ENCODE results near the gene JMJD1C. TPM values are rescaled to one million over a fixed set of nuclear protein-coding genes. Genes with fewer than 3 reads are reported as not detected.

The JMJD1C gene
- total and polyA plus RNA-seq, 2 donors (not counting 3 experiments of a cell fraction or from before 2014, with no cell fraction given): 32.1 to 97.1 TPM

GRCh38 chr10:63410633-63411032 lies 55.1 kb downstream of the JMJD1C start:
- no peaks in the 10 kb centered on the region for H3K36me3 ChIP-seq (ENCODE audit: control insufficient read depth in 2 of 2, extremely low read depth in 1 of 2, insufficient read depth in 2 of 2, low read length in 2 of 2)
- H3K4me2 ChIP-seq (ENCODE audit: insufficient read depth, low read length): no peak overlapping the region
- peaks cover 84% of the 10 kb centered on the region for H3K79me2 ChIP-seq (ENCODE audit: control insufficient read depth, insufficient read depth, low read length)
- H3K27me3 ChIP-seq (ENCODE audit: control insufficient read depth in 2 of 2, insufficient read depth in 2 of 2, low read length in 2 of 2): no peaks in the 10 kb centered on the region
- H3K9me1 ChIP-seq (replicated peaks; ENCODE audit: control insufficient read depth, extremely low read depth, insufficient read depth, low read length): no peaks in the 10 kb centered on the region
- intact Hi-C loops (cut with micrococcal nuclease): no loop called here
- POLR2A ChIA-PET: no interaction called here
- dilution Hi-C loops (cut with MboI; ENCODE audit: extremely low pct_ligation_motif_present, low sequenced_read_pairs): no loop called here
- no peak overlapping the region for H3K27ac ChIP-seq (ENCODE audit: insufficient read depth, low read depth, low read length)
- no TSS peak for BruUV-seq (replicated peaks)
- H2AFZ ChIP-seq (ENCODE audit: low read depth, low read length): no peak overlapping the region
- no peak overlapping the region for H3K9ac ChIP-seq (replicated peaks; ENCODE audit: extremely low read depth, insufficient read depth, low read length)
- peaks cover 3% of the 10 kb centered on the region for H4K20me1 ChIP-seq (replicated peaks; ENCODE audit: control insufficient read depth, extremely low read depth, insufficient read depth, low read length)
- no peak for DNase-seq (ENCODE audit: low read depth, low spot score)
- CTCF ChIA-PET: interaction anchor here (0.6 to 1.5 kb wide), 3 partner anchors 11 to 194 kb away, joined by 3 read pairs; no protein-coding TSS in a partner anchor
- H3K4me3 ChIP-seq (replicated peaks in 1 of 3; ENCODE audit: insufficient read depth in 1 of 3, low read depth in 1 of 3, low read length in 3 of 3): no peak overlapping the region
- TF ChIP-seq GATA2 (IDR thresholded peaks at IDR 0.05; ENCODE audit: insufficient read depth, insufficient read length, low read depth, low read length) (no peak), POLR2A (IDR thresholded peaks at IDR 0.05; ENCODE audit: low read depth, low read length) (no peak), FOS (IDR thresholded peaks at IDR 0.05; ENCODE audit: borderline replicate concordance, insufficient read depth, low read length) (no peak), POLR2AphosphoS5 (IDR thresholded peaks at IDR 0.05; ENCODE audit: insufficient read depth, low read depth, low read length) (no peak), MYC (IDR thresholded peaks at IDR 0.05; ENCODE audit: low read depth, low read length) (no peak), CTCF (IDR thresholded peaks at IDR 0.05; ENCODE audit: extremely low read depth in 1 of 2, insufficient read depth in 1 of 2, low read depth in 1 of 2, low read length in 2 of 2) (no peak), JUN (IDR thresholded peaks at IDR 0.05; ENCODE audit: borderline replicate concordance, insufficient read depth, insufficient read length, low read depth) (no peak), EZH2 (IDR thresholded peaks at IDR 0.05; ENCODE audit: borderline replicate concordance, low read depth, low read length, severe bottlenecking) (no peak)
- TF ChIP-seq, protein P1, sequence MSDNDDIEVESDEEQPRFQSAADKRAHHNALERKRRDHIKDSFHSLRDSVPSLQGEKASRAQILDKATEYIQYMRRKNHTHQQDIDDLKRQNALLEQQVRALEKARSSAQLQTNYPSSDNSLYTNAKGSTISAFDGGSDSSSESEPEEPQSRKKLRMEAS (IDR thresholded peaks at IDR 0.05; ENCODE audit: insufficient read depth, insufficient read length): no peak
- H3K4me1 ChIP-seq (ENCODE audit: control insufficient read depth, extremely low read depth, insufficient read depth, low read length): peaks cover 24% of the 10 kb centered on the region
- H3K9me3 ChIP-seq (replicated peaks; ENCODE audit: control insufficient read depth, insufficient read depth, low read length): no peaks in the 10 kb centered on the region
- FAIRE-seq: no peak

All from endothelial cell of umbilical vein (primary cell).